HG02840 (cell line): Measurements from ENCODE around the gene ARRDC3.
"Not testable (repeated sequence)": the region's sequence is repeated elsewhere in the genome, so short reads cannot be mapped to it uniquely, and the experiment has no call there.

Experiments used
- ATAC-seq: cut with Tn5 transposase; IDR thresholded peaks from one replicate; pipeline ENCODE4 v1.9.1; 2021; ENCODE audit warnings: mild to moderate bottlenecking, moderate library complexity, moderate number of reproducible peaks; ENCODE audit not compliant: unreplicated experiment, low FRiP score

Gene ARRDC3

GRCh38 chr5:91361790-91362189 lies 21.3 kb downstream of the ARRDC3 start:
- no peak for ATAC-seq

- ATAC-seq, result peak; percentile 71
Observed at GRCh38 chr5:91361055-91361701, 21.9 kb downstream of the ARRDC3 start.

DNA sequence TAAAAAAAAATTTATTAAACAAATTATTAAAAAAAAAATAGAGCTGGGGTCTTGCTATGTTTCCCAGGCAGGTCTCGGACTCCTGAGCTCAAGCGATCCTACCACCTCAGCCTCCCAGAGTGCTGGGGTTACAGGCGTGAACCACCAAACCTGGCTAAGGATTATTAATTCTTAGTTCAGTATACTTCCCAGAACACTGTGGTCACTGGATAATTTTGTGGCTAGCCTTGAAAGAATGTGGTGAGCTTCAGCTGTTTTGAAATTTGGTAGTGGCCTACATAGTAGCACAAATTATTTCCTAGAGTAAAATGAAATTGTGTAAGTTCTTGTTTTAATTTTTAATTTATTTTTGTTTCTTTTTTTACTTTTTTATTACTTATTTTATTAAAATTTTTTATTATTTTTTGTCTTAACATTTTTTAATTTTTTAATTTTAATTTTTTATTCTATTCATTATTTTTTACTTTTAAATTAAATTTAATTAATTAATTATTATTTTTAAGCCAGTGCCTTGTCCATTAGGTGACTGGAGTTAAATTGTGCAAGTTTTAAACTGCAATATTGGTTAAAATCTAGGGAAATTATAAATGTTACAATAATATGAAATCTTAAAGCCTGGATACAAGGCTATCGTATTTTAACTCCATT lies 23.0 kb downstream of the ARRDC3 start:
- no peak for ATAC-seq

DNA sequence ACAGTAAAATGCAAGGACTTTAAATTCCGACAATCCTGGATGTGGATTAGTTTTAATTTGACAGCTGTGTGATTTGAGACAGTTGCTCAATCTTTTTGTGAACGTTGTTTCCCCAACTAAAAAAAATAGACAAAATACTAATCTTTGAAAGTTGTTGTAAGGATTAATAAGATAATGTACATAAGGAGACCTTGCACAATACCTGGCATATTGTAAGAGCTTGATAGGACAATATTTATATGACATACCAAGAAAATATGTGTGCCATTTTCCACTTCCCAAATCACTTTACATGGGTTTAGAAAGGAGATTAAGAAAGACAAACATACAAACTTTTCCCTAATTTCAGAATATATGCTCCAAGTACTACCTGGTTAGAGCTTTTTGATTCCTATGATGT lies 25.3 kb downstream of the ARRDC3 start:
- no peak for ATAC-seq

DNA sequence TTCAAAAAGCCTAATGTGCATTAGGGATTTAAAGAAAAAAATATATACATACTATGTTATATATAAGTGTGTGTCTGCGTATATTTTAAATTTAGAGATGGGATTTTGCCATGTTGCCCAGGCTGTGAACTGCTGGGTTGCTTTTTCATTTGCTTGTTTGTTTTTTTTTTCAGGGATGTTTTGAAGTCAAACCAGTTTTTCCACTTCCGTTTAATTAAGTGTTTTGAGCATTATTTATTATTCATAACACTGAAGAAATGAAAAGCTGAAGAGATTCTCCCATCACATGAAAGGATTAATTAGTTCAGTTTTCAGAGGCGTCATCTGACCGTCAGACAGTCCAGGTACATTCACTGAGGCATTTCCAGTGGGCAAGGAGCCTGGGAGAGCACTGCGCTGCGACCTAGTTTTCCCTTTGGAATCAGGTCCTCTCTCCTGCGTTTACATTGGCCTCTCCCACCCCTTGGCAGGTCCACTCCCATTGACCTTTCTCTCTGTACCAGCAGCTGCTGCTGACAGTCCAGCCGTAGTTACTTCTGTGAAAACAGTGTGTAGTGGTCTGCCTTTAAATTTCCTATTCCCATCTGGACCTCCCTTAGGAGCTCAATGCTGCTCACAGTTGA lies 26.0 kb downstream of the ARRDC3 start:
- ATAC-seq, result no peak

- not testable (repeated sequence) for ATAC-seq
Observed at GRCh38 chr5:91354867-91355266, 28.2 kb downstream of the ARRDC3 start.

- ATAC-seq, result no peak
Observed at GRCh38 chr5:91352831-91353695, 30.1 kb downstream of the ARRDC3 start.

DNA sequence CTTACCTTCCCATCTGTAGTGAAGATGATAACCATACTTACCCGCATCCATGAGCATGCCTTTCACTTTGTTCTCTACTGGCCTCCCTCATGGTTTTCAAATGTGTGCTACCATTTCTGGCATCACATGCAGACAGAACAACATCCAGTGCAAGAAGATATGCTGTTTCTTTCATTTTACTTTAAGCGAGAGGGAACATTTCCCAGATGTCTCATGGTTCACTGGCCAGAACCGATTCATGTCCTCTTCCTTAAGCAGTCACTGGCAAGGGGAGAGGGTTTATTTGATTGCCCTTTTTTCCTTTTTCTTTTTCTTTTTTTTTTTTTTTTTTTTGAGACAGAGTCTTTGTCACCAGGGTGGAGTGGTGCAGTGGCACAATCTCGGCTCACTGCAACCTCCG lies 37.7 kb downstream of the ARRDC3 start:
- no peak for ATAC-seq

DNA sequence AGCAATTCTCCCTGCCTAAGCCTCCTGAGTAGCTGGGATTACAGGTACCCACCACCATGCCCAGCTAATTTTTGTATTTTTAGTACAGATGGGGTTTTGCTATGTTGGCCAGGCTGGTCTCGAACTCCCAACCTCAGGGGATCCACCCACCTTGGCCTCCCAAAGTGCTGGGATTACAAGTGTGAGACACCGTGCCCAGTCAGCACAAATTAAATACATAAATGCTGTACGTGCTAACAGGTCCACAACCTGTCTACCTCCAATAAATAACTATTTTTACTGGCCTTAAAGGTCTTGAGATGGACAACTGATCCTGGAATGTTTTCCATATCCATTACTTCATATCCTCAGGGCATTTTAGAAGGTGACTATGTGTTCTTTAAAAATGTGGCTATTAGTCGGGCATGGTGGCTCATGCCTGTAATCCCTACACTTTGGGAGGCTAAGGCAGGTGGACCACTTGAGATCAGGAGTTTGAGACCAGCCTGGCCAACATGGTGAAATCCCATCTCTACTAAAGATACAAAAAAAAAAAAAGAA lies 38.4 kb downstream of the ARRDC3 start:
- not testable (repeated sequence) for ATAC-seq

DNA sequence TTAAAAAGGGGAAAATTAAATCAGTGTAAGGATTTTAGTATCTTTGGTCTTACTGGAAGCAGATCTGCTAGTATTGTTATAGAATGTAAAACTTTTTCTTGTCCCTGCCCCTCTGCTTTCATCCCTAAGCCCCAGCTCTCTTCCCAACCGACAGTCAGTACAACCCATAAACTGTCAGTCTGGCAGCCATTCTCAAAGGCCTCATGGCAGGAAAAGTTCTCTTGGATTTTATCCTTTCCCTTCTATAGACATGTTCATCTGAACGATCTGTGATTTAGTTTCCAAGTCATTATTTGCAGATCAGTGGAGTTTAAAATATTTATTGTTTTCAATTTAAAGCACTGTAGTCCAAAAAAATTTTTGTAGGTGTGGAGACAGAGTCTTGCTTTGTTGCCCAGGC lies 39.2 kb downstream of the ARRDC3 start:
- ATAC-seq, result no peak

- not testable (repeated sequence) for ATAC-seq
Observed at GRCh38 chr5:91342931-91343330, 40.2 kb downstream of the ARRDC3 start.

DNA sequence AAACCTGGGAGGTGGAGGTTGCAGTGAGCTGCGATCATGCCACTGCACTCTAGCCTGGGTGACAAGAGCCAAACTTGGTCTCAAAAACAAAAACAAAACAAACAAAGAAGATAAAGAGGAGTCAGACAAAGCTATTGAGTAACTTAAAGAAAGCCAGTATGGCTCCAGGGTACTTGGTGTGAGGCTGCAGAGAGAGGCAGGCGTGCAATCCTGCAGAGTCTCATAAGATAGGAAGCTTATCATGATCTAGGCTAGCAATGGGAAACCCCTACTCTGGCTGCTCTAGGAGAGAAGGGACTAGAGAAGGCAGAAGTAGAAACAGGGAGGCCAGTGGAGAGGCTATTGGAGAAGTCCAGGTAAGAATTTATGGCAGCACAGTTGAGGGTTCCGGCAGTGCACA lies 42.0 kb downstream of the ARRDC3 start:
- no peak for ATAC-seq

DNA sequence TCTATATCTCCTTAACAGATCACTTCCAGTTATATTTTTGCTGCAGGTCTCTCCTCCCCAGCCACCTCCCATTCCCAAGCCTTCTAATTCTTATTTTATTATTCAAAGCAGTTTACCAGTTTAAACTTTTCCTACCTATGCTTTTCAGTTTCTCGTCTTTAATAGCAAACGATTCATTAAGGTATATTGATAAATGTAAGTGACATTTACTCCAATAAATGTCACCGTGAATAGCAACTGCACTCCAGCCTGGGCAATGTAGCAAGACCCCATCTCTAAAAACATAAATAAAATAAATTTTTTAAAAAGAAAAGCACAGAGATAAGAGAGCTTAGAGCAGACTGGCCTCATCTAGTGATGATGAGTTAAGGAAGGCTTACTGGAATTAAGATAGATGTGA lies 42.6 kb downstream of the ARRDC3 start:
- no peak for ATAC-seq

GRCh38 chr5:91339063-91339705 lies 43.9 kb downstream of the ARRDC3 start:
- ATAC-seq, result no peak

DNA sequence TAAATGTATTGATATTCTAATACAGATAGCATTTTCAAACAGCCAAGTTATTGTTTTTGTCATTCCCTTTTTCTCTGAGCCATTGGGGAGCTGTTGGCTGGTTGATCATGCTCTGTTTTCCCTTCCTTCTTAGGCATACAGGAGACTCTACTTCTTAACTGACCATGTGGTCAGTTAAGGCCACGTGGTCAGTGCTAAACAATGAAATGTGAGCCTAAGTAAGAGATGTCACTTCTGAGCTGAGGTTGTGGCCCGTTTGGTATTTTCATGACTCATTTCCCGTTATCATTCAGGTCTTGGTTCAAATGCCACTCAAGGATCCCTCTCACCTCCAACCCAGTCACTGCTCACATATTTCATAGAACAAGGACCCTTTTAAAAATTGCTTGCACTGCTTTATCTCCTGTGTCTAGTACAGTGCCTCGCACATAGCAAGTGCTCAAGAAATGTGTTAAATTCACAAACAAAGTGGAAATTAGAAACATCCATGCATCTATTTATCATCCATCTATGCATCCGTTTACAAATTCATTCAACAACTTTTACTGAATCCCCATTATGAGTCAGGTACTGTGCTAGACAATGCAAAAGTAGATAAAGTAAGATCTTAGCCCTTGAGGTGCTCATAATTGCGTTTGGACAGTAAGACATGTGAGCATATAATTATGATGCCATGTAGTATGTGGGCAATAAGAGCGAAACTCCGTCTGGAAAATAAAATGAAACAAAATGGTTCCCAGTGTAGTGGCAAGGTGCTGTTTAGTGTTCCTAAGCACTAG lies 50.7 kb downstream of the ARRDC3 start:
- ATAC-seq, result no peak

- ATAC-seq, result no peak
Observed at GRCh38 chr5:91331705-91332104, 51.4 kb downstream of the ARRDC3 start.

GRCh38 chr5:91329283-91329682 lies 53.8 kb downstream of the ARRDC3 start:
- ATAC-seq, result no peak

DNA sequence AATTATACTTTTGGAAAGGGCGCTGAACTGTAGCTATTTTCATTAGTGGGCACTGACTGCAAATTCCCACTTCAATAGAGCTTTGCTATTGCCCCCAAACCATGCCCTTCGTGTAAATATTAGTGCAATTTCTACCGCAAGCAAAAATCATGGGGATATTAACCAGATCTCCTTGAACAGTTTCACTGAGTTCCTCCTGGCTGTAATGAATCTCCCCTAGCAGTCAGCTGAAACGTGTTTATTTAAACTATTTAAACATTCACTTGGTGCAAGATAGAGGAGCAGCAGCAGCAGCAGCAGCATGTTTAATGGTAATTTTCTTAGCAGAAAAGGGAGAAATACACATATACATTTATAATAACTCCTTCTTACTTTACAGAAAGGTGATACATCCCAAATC lies 54.4 kb downstream of the ARRDC3 start:
- ATAC-seq, result no peak

DNA sequence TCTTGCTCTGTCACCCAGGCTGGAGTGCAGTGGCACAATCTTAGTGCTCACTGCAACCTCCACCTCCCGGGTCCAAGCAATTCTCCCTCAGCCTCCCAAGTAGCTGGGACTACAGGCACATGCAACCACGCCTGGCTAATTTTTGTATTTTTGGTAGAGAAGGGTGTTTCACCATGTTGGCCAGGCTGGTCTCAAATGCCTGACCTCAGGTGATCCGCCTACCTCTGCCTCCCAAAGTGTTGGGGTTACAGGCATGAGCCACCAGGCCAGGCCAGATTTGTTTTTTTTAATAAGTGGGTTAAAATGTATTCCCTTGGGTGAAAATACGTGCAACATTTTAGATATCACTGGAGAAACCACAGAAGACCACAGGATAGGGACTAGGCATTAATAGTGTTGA lies 60.1 kb downstream of the ARRDC3 start:
- ATAC-seq, result not testable (repeated sequence)
